ENCODE measurements around the gene GNE. TPM values are rescaled to one million over a fixed set of nuclear protein-coding genes. Genes with fewer than 3 reads are reported as not detected.

Gene GNE
- total and polyA plus RNA-seq, 2 of the 13 experiments (the other 11 are each of a cell fraction or from before 2014, with no cell fraction given): 16.1 to 24.1 TPM

GRCh38 chr9:36258208-36258995 is at the start of gene GNE (continued):
- no peak for TF ChIP-seq ZBTB40 (IDR thresholded peaks at IDR 0.05)
- peak; percentile 69; the same call in 1 of the 2 replicates for TF ChIP-seq ZBTB40 (CRISPR knock-in tag; IDR thresholded peaks at IDR 0.05)
- peak; percentile 83 for TF ChIP-seq ZNF451 (CRISPR knock-in tag; IDR thresholded peaks at IDR 0.05)
- peak; percentile 96 for TF ChIP-seq SRF (IDR thresholded peaks at IDR 0.05; ENCODE audit: low read depth, low read length)
- TF ChIP-seq ZNF260 (CRISPR knock-in tag; IDR thresholded peaks at IDR 0.05; ENCODE audit: borderline replicate concordance, low read depth): no peak
- peak; percentile 90; the same call in 1 of the 2 replicates for TF ChIP-seq ZNF607 (CRISPR knock-in tag; IDR thresholded peaks at IDR 0.05; ENCODE audit: borderline replicate concordance)
- TF ChIP-seq ZNF367 (CRISPR knock-in tag; IDR thresholded peaks at IDR 0.05; ENCODE audit: borderline replicate concordance): peak; percentile 52; the same call in 1 of the 2 replicates
- TF ChIP-seq SNRNP70 (IDR thresholded peaks at IDR 0.05; ENCODE audit: low read depth, low read length): no peak
- TF ChIP-seq NFE2 (CRISPR knock-in tag; IDR thresholded peaks at IDR 0.05): no peak
- peak; percentile 87; the same call in 1 of the 2 replicates for TF ChIP-seq HOXA9 (CRISPR knock-in tag; IDR thresholded peaks at IDR 0.05; ENCODE audit: borderline replicate concordance)
- peak; percentile 72; the same call in 1 of the 2 replicates for TF ChIP-seq ATF1 (CRISPR knock-in tag; IDR thresholded peaks at IDR 0.05)
- TF ChIP-seq SIX4 (CRISPR knock-in tag; IDR thresholded peaks at IDR 0.05): no peak; the same call in 1 of the 2 replicates
- TF ChIP-seq SSRP1 (CRISPR knock-in tag; IDR thresholded peaks at IDR 0.05): no peak; the same call in 1 of the 2 replicates
- no peak for TF ChIP-seq JUN (CRISPR knock-in tag; IDR thresholded peaks at IDR 0.05)
- no peak for TF ChIP-seq SMC3 (IDR thresholded peaks at IDR 0.05; ENCODE audit: low read length)
- no peak for TF ChIP-seq CREBL2 (CRISPR knock-in tag; IDR thresholded peaks at IDR 0.05; ENCODE audit: borderline replicate concordance)
- TF ChIP-seq JDP2 (CRISPR knock-in tag; IDR thresholded peaks at IDR 0.05; ENCODE audit: borderline replicate concordance): no peak
- peak; percentile 98 for TF ChIP-seq SP4 (CRISPR knock-in tag; IDR thresholded peaks at IDR 0.05)
